ENCODE measurements around the gene RPL10A.

DNA sequence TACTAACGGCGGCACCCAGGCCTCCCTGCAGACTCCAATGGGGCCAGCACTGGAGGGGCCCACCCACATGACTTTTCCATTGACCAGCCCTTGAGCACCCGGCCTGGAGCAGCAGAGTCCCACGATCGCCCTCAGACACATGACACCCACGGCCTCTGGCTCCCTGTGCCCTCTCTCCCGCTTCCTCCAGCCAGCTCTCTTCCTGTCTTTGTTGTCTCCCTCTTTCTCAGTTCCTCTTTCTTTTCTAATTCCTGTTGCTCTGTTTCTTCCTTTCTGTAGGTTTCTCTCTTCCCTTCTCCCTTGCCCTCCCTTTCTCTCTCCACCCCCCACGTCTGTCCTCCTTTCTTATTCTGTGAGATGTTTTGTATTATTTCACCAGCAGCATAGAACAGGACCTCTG, 42.1 kb upstream of the RPL10A start:
- TF ChIP-seq, protein P1, sequence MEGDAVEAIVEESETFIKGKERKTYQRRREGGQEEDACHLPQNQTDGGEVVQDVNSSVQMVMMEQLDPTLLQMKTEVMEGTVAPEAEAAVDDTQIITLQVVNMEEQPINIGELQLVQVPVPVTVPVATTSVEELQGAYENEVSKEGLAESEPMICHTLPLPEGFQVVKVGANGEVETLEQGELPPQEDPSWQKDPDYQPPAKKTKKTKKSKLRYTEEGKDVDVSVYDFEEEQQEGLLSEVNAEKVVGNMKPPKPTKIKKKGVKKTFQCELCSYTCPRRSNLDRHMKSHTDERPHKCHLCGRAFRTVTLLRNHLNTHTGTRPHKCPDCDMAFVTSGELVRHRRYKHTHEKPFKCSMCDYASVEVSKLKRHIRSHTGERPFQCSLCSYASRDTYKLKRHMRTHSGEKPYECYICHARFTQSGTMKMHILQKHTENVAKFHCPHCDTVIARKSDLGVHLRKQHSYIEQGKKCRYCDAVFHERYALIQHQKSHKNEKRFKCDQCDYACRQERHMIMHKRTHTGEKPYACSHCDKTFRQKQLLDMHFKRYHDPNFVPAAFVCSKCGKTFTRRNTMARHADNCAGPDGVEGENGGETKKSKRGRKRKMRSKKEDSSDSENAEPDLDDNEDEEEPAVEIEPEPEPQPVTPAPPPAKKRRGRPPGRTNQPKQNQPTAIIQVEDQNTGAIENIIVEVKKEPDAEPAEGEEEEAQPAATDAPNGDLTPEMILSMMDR (conservative IDR thresholded peaks at IDR 0.05; ENCODE audit: low read length): no peak
- TF ChIP-seq EZH2phosphoT487 (IDR thresholded peaks at IDR 0.05; ENCODE audit: borderline replicate concordance): no peak
